Stimulated activated CD8-positive, alpha-beta memory T cell treated with anti-CD3 and anti-CD28 coated beads, Interleukin-7, amount 100 ng/mL, for 48 hours (primary cell): ENCODE data around the gene CLDN14.

ENCODE experiments used
- DNase-seq, 2 donors: peaks; one replicate each; pipeline ENCODE4 v3.0.0-alpha.2; 2020; ENCODE audit warnings: low read depth in 1 of 2; ENCODE audit errors: extremely low read depth in 1 of 2

The CLDN14 gene

DNA sequence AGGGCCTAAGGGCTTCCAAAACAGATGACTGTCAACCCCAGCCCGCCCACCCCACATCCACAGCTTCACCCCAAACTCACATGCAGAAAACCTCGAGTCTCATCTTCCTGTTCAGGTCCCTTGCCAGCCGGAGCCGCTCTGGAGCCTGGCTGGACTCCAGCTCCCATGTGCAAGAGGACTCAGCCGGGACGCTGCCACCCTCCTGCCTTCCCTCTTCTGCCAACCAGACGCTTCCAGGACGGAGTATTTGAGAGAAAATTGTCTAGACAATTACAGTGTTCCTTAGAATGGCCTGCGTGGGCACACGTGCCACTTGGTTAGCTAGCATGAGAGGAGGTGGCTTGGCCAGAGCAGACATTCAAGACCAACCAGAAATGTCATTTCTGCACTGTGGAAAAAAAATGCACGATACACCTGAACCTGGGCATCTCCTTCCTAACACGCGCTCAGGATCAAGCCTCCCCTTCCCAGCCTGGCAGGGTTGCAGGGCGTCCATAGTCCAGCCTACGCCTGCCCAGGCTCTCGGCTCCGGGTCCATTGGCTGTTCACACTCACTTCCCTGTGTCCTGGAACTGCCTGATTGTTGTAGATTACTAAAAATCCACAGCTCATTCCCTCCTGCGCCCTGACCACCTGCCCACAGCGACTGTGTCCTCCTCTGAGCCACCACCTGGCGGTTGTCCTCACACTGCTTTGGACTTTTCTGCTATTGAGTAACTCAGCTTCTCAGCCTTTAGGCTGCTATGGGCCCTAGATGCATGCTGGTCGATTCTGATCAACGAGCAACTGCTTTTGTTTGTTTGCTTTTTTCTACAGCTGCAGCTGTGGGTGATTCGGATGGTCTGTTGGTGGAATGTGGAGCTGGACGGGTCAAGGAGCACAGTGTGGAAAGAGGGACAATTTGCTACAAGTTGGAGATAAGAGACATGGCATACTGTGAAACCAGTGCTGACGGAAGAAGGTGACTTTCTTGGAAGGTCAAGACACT, at the start of gene CLDN14:
Gene CLDN14 (minus strand): TSS at position 708 of the 988 bp plus-strand sequence. CDS start 18,427 bp downstream, outside the sequence.
- no peak for DNase-seq

DNA sequence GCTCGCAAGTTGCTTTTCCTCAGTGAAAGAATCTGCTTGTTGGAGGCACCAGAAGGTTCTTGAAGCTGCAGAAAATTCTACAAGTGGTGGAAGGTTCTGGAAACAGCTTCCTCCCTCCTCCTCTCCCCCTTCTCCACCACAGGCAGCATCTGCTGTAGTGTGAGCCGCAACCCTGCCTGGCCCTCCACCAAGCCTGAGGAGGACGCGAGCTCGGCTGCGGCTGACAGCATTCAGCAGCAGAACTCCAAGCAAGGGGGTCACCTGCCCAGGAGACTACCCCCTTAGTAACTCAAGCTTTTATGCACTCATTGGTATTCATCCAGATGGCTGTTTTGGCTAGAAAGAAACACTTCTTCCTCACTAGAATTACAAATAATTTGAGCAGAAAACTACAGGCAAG, 48.8 kb upstream of the CLDN14 start:
- no peak for DNase-seq

DNA sequence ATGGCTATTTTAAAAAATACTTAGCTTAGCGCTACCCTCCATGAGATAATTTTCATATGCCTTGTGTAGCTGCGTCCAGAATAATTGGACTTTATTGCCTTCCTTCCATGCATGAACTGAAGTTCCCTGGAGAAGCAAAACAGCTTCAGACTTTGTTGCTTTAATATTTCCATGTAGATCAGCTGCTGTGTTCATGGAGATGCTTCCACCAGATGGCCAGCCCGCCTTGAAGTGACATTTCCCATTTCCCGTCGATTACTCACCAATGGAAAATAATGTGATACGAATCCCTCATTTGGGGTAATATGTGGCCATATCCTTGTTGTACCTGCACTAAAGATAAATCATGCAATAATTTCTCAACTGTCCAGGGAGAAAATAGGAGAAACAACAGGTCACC, 47.4 kb upstream of the CLDN14 start:
- DNase-seq, result no peak

DNA sequence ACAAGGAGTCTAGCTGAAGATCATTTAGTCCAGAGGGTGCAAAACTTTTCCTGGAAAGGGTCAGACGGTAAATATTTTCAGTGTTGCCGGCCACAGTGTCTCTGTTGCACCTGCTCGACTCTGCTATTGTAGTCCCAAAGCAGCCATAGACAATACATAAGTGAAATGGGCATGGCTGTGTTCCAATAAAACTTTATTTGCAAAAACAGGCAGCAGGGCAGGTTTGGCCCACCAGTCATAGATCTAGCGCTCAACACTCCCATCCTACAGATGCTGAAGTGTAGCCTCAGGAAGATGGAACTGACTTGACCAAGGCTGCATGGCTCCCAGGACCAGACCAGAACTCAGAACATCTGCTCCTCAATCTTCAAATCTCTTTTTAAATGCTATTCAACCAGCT, 46.2 kb upstream of the CLDN14 start:
- no peak for DNase-seq

GRCh38 chr21:36524477-36524876, 44.6 kb upstream of the CLDN14 start:
- no peak for DNase-seq

DNA sequence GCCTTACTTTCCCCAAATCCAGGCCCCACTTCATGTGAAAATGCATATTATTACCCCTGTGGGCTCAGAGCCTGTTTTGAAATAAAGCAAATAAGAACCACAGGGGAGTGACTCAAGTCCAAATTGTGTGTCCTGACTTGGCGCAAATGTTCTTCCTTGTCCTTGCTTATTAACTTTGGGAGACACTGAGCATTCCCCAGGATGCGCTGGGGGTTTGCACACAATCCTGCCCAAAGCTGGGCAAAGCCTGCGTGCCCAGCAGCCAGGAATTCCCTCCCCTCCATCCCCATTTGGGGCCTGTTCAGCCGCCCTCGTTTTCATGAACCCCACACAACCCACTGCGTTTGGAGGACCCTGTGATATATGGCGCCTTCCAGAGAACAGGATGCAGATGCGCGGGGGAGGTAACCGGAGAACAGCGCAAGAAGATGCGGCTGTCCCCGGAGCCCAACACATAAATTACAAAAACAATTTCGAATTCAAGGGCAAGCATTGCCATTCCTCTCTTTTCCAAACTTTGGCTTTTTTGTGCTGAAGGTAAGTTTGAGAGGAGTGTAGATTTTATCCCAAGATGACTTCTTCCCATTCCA, 42.4 kb upstream of the CLDN14 start:
- no peak for DNase-seq

- no peak for DNase-seq
Measured at GRCh38 chr21:36518883-36519492, 39.1 kb upstream of the CLDN14 start.

- DNase-seq, result no peak
Measured at GRCh38 chr21:36517366-36518075, 37.6 kb upstream of the CLDN14 start.

GRCh38 chr21:36516281-36516680, 36.4 kb upstream of the CLDN14 start:
- no peak for DNase-seq

DNA sequence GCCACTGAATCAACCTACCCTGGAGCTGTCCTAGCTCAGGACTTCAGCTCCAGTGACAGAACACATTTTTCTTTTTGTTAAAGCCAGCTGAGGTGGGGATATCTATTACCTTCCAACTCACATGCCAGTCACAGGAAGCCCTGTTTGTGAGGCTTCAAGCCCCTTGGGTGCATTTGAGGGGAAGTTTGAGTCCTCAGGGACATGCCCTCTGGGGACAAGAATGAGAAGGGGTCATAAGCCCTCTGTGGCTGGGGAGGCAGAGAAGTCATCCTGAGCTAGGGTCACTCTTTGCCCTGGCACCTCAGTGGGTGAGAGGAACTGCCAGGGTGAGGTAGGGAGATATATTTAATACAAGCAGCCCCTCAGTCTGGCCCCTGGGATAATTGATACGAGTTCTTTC, 33.5 kb upstream of the CLDN14 start:
- DNase-seq, result no peak

DNA sequence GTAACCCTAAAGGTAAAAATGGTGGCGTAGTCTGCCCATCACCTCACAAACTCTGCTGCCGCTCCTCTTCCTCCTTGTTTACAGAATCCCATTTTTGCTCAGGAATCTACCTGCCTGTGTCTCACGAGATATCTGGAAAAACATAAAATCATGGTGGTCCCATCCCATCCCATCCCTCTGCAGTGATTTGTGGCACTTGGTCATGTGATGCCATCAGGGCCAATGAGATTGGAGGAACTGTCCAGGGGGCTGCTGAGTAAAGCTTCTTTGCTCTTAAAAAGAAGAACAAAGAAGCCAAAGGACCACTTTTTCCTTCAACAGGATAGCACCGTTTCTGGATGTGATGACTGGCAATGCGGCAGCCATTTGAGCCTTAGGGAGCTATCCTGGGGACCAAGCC, 33.0 kb upstream of the CLDN14 start:
- DNase-seq, result no peak

GRCh38 chr21:36511484-36512220, 31.7 kb upstream of the CLDN14 start:
- no peak for DNase-seq

GRCh38 chr21:36510911-36511310, 31.0 kb upstream of the CLDN14 start:
- no peak for DNase-seq

GRCh38 chr21:36509973-36510664, 30.2 kb upstream of the CLDN14 start:
- DNase-seq, result no peak

DNA sequence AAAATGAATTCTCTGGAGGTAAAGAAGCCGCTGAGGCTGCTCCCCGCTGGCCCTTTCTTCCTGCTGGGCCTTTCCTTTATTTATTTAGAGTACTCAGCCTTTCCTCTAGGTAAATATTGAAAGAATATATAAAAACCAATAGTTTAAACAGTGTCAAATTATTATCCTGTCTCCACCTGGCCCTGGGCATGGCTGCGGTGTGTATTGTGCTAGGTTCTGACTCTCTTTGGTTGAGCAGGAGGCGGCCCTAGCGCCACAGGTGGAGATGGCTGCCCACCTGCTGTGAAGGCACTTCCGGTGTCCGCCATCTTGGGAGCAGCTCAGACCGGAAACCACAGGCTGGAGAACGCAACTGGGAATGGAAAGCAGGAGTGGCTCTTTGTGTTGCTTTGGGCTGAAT, 29.0 kb upstream of the CLDN14 start:
- no peak for DNase-seq

DNA sequence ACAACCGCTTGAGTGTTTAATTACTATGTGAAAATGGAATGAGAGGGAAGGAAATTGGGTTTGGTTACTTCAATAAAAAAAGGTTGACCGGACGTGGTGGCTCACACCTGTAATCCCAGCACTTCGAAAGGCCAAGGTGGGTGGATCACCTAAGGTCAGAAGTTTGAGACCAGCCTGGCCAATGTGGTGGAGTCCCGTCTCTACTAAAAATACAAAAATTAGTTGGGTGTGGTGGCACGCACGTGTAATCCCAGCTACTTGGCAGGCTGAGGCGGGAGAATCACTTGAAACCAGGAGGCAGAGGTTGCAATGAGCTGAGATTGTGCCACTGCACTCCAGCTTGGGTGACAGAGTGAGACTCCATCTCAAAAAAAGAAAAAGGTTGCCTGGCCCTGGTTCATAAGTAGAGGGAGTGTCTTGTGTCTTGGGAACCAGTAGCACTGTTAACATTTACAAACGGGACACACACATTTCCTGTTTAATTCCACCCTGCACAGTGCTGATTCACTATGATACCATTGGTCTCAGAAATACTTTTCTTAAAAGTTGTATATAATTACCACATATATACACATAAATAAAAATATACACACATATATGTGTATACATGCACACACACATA, 27.6 kb upstream of the CLDN14 start:
- no peak for DNase-seq

DNA sequence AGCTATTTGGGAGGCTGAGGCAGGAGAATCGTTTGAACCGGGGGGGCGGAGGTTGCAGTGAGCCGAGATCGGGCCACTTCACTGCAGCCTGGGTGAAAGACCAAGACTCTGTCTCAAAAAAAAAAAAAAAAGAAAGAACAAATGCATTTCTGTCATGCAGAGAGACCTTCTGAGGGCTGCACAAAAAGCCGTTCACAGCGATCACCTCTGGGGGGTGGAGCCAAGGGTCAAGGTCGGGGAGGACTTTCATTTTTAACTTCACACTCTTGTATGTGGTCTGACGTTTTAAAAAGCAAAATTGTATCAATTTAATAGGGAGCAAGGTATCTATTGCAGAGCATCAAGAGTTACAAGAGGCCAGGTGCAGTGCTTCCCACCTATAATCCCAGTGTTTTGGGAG, 26.6 kb upstream of the CLDN14 start:
- DNase-seq, result no peak

DNA sequence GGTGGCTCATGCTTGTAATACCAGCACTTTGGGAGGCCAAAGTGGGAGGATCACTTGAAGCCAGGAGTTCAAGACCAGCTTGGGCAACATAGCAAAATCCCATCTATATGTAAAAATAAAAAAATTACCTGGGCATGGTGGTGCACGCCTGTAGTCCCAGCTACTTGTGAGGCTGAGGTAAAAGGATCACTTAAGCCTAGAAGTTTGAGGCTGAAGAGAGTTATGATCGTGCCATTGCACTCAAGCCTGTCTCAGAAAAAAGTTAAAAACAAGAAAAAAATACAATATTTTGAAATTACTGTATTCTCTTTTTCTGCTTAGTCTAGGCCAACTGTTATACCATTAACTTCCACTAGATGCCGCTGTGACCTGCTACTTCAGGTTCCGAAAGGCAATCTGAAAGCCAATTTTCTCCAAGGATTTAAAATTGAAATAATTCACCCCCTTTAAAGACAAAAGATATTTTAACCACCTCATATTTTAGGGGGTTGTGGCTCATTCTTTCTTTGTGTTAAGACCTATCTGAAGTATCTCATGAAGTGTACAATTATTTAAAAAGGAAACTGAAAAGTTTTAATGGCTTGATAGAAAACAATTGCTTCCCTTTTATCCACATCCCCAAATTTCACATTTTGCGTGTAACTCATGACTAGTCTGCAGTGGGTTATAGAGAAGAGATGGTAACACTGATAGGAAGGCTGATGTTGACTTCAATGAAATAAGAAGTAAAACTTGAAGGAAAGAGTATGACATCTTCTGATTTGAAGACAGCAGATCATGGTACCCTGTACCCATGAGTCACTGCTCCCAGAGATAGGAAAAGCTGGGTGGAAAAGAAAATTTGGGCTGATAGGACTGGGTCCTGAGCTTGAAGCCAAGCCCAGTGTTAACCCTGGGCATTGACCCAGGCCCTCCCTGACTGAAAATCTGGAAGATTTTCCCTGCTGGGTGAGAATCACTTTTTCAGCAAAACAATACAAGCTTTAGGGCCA, 24.4 kb upstream of the CLDN14 start:
- DNase-seq, result no peak
